WERI-Rb-1 (cell line): ENCODE results near the gene HOOK2.
A peak's percentile ranks its signal among the peaks of the same experiment; 100 is the strongest.

Experiments
- DNase-seq: peaks from one replicate; pipeline ENCODE4 v3.0.0-alpha.2; 2020
- H3K27ac ChIP-seq: fragments of 250-450 bp; sonication (Bioruptor Pico); 2 replicates; pipeline ENCODE4 v1.5.1; 2020; ENCODE audit warnings: mild to moderate bottlenecking, moderate library complexity
- H3K27me3 ChIP-seq: fragments of 250-450 bp; sonication (Bioruptor Pico); 2 replicates; pipeline ENCODE4 v1.5.1; 2021; ENCODE audit warnings: mild to moderate bottlenecking, low read depth, moderate library complexity; ENCODE audit not compliant: insufficient read depth, severe bottlenecking
- H3K36me3 ChIP-seq: fragments of 250-450 bp; sonication (Bioruptor Pico); 2 replicates; pipeline ENCODE4 v1.5.1; 2020; ENCODE audit warnings: mild to moderate bottlenecking, moderate library complexity
- H3K4me3 ChIP-seq: 2 replicates; pipeline ENCODE4 v1.5.1; 2011; ENCODE audit warnings: low read depth, mild to moderate bottlenecking, control low read depth, low read length
- H3K9me3 ChIP-seq: fragments of 250-450 bp; sonication (Bioruptor Pico); 2 replicates; pipeline ENCODE4 v1.5.1; 2021; ENCODE audit warnings: mild to moderate bottlenecking, moderate library complexity; ENCODE audit not compliant: severe bottlenecking
- TF ChIP-seq, protein P1 (sequence below): IDR thresholded peaks from 2 replicates; pipeline ENCODE4 v1.5.1; 2011; ENCODE audit warnings: low read depth, mild to moderate bottlenecking, control low read depth, inconsistent platforms, low read length

HOOK2 gene

DNA sequence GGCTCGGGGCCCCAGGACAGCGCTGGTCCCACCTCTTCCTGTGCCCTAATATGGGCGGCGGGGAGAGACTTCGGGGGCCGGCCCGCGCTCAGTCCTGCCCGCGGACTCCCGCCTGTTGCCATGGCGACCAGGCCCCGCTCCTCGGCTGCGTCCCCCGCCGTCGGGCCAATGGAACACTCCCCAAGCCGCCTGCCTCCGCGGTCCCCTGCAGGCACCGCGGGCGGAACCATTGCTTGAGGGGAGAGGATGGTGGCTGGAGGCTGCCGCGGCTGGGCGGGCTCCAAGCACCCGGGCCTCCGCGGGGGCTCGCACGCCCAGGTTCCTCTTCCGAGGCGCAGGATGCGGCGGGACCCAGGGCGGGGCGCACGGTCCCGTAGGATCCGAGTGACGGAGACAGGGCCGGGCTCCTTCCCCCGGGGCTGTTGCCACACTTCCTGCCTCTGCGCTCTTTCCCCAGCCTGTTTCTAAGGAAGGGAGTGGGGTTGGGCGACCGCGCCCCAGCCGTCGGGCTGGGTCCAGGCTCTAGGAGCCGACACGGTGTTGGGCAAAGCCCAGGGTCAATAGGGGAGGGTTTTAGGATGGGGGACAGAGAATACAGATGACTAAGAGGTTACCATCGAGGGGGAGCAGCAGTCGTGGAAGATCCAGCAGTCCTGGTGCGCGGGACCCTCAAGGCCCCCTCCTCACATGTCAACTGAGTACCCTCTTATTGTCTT is 14.7 kb upstream of the HOOK2 start:
- H3K9me3 ChIP-seq: no peaks in the 10 kb centered on the region
- no peaks in the 10 kb centered on the region for H3K36me3 ChIP-seq
- TF ChIP-seq, protein P1, sequence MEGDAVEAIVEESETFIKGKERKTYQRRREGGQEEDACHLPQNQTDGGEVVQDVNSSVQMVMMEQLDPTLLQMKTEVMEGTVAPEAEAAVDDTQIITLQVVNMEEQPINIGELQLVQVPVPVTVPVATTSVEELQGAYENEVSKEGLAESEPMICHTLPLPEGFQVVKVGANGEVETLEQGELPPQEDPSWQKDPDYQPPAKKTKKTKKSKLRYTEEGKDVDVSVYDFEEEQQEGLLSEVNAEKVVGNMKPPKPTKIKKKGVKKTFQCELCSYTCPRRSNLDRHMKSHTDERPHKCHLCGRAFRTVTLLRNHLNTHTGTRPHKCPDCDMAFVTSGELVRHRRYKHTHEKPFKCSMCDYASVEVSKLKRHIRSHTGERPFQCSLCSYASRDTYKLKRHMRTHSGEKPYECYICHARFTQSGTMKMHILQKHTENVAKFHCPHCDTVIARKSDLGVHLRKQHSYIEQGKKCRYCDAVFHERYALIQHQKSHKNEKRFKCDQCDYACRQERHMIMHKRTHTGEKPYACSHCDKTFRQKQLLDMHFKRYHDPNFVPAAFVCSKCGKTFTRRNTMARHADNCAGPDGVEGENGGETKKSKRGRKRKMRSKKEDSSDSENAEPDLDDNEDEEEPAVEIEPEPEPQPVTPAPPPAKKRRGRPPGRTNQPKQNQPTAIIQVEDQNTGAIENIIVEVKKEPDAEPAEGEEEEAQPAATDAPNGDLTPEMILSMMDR: no peak
- DNase-seq: peak; percentile 98
- peak overlapping the region; percentile 96 for H3K27ac ChIP-seq
- peak overlapping the region; percentile 81 for H3K4me3 ChIP-seq
- H3K27me3 ChIP-seq: no peaks in the 10 kb centered on the region

DNA sequence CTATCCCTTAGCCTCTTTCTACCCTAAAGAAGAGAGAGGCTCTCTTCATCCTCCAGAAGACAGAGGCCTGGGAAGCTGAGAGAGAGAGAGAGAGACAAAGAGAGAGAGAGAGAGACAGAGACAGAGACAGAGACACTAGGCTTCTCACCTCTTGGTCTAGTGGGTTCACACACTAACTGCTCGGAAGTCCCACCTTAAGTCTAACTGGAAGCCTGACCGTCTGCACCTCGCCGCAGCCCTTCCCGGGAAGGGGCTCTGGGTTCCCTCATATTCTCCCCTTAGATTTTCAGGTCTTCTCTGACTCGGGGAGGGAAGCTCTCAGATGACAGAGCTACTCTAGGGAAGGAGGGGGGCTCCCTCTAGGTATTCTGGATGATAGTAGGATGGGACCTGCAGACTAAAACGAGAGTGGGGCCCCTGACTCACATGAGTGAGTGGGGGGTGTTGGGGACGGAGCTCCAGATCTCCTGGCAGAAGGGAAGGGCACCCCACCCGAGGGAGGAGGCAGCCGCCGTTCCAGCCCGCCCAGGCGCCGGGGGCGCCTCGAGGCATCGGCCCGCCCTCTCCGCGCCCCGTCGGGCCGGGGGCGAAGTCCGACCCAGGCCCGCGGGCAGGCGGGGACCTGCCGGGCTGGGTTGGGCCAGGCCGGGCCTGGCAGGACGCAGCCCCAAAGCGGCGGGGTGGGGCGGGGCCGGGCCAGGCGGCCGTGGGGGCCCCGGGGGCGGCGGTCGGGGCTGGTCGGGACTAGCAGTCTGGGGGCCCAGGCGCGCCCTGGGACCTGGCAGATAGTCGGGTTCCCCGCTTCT is 13.9 kb upstream of the HOOK2 start:
- no peak for DNase-seq
- Histone ChIP-seq H3K36me3 (no peaks in the 10 kb centered on the region), H3K27me3 (no peaks in the 10 kb centered on the region), H3K4me3 (peak overlapping the region; percentile 81), H3K27ac (peak overlapping the region; percentile 96), H3K9me3 (no peaks in the 10 kb centered on the region)
- TF ChIP-seq, protein P1: no peak

DNA sequence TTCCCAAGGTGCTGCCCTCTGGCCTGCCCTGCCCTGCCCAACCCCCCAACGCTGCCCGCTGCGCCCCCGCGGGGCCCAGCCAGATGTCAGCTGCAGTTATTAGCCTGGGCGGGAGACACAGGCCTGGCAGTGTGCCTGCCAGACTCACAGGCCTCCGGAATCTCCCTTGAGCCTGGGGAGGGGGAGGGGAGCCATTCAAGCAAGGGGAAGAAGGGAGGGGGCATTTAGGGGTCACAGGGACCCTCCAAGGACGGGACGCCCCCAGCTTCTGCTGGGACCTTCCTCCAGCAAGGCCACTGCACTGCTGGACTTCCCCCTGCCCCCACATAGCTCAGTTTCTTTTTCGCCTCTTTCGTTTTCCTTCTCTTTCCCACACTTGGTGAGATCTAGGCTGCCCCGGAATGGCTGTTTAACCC is 13.3 kb upstream of the HOOK2 start:
- TF ChIP-seq, protein P1: no peak

DNA sequence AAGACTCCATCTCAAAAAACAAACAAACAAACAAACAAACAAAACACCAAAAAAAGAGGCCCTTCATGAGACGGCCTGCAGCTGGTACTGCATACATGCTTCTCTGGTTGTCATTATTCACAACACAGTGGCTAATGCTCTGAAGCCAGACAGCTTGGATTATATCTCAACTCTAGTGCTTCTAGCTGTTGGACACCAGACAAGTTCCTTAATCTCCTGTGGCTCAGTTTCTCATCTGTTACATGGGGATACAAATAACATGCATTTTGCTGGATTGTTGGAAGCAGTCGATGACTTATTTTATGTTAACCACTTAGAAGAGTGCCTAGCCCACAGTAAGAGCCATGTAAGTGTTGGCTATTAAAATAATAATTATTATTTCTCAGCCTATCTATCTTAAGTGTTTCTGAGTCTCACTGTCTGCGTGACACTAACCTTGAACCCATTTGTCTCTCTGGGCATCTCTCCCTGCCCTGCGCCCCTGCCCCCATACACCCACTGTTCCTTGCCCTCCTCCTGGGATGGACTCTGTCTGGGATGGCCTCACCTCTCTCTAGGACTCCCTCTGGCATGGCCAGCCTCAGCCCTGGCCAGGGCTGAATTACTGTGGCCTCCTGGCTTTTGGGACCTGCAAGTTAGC is 12.8 kb upstream of the HOOK2 start:
- Histone ChIP-seq H3K36me3 (no peaks in the 10 kb centered on the region), H3K9me3 (no peaks in the 10 kb centered on the region), H3K27ac (peak overlapping the region; percentile 96), H3K27me3 (no peaks in the 10 kb centered on the region), H3K4me3 (peak overlapping the region; percentile 81)
- TF ChIP-seq, protein P1: no peak
- DNase-seq: no peak

More for the DNA sequence above, 13.3 kb upstream of the HOOK2 start:
- peak; percentile 90 for DNase-seq
- H3K4me3 ChIP-seq: peak overlapping the region; percentile 81
- no peaks in the 10 kb centered on the region for H3K36me3 ChIP-seq
- no peaks in the 10 kb centered on the region for H3K9me3 ChIP-seq
- H3K27ac ChIP-seq: peak overlapping the region; percentile 96
- H3K27me3 ChIP-seq: no peaks in the 10 kb centered on the region

DNA sequence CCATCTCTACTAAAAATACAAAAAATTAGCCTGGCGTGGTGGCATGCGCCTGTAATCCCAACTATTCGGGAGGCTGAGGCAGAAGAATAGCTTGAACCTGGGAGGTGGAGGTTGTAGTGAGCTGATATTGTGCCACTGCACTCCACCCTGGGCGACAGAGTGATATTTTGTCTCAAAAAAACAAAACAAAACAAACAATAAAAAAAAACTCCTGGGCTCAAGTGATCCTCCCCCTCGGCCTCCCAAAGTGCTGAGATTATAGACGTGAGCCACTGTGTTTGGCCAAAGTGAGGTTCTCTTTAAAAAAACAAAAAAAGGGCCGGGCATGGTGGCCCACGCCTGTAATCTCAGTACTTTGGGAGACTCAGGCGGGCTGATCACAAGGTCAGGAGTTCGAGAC is 12.1 kb upstream of the HOOK2 start:
- H3K27ac ChIP-seq: peak overlapping the region; percentile 96
- H3K4me3 ChIP-seq: no peak overlapping the region
- no peaks in the 10 kb centered on the region for H3K27me3 ChIP-seq
- H3K36me3 ChIP-seq: no peaks in the 10 kb centered on the region
- H3K9me3 ChIP-seq: no peaks in the 10 kb centered on the region
- TF ChIP-seq, protein P1: no peak
- DNase-seq: no peak
